ENCODE results near the gene DUSP6. TPM values are rescaled to one million over a fixed set of nuclear protein-coding genes. Genes with fewer than 3 reads are reported as not detected.

Gene DUSP6
- total and polyA plus RNA-seq, 9 of the 15 experiments (the other 6 are each of a cell fraction or from before 2014, with no cell fraction given): 0.04 to 0.60 (median 0.08) TPM; not detected in 2

DNA sequence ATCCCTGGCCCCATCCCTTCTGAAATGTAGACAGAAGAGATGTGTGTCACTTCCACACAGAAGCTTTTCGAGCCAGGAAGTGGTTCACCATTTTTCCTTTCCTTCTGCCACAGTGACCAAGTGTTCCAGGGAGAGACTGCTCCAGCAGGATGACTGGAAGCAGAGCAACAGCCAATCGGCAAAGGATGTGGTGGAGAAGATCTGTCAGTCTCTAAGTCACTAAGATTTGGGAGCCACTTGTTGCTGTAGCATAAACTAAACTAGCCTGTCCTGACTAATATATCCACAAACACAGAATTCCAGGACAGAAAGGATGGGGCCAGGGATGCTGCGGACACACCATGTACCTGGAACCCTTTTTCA is 42.9 kb downstream of the DUSP6 start:
- H3K4me1 ChIP-seq (replicated peaks in 1 of 2; ENCODE audit: control insufficient read depth in 2 of 2, insufficient read depth in 2 of 2, low read length in 2 of 2): no peaks in the 10 kb centered on the region; a peak in 1 of 5 replicates
- H3K4me2 ChIP-seq (ENCODE audit: insufficient read depth, low read length): no peak overlapping the region
- FAIRE-seq (no peak), ATAC-seq (no peak), DNase-seq (ENCODE audit: extremely low read depth in 1 of 4, low spot score in 3 of 4) (no peak)
- no peaks in the 10 kb centered on the region for H3K79me2 ChIP-seq (ENCODE audit: control insufficient read depth, insufficient read depth, low read length)
- no peaks in the 10 kb centered on the region for H3K36me3 ChIP-seq (ENCODE audit: control insufficient read depth, insufficient read depth, low read length)
- WGBS (ENCODE audit: insufficient coverage, low coverage, missing lambda C conversion rate): 0% methylated on average over 3 of the region's 3 CpGs
- no peak overlapping the region for H3K27ac ChIP-seq (ENCODE audit: extremely low read depth, low read depth, low read length)
- H3K9me3 ChIP-seq (replicated peaks; ENCODE audit: control insufficient read depth, insufficient read depth, low read depth, low read length): no peaks in the 10 kb centered on the region
- H3K9me1 ChIP-seq (ENCODE audit: control insufficient read depth, insufficient read depth, low read length): no peaks in the 10 kb centered on the region
- in situ Hi-C loops (cut with MboI) (no loop called here), intact Hi-C loops (cut with micrococcal nuclease) (no loop called here)
- no peak overlapping the region for H2AFZ ChIP-seq (ENCODE audit: low read depth, low read length)
- no peaks in the 10 kb centered on the region for H4K20me1 ChIP-seq (replicated peaks; ENCODE audit: control insufficient read depth, insufficient read depth, low read length)
- TF ChIP-seq EWSR1 (IDR thresholded peaks at IDR 0.05; ENCODE audit: borderline replicate concordance, low read depth, partially characterized antibody): no peak
- peak; percentile 47; the same call in 1 of the 2 replicates for TF ChIP-seq GABPA (tag; conservative IDR thresholded peaks at IDR 0.05; ENCODE audit: low read depth)
- ChIA-PET POLR2A (no interaction called here), CTCF (ENCODE audit: low intra/inter-chr PET ratio) (no interaction called here)
- H3K4me3 ChIP-seq: no peak overlapping the region
- H3K9ac ChIP-seq (ENCODE audit: insufficient read depth in 1 of 2, low read depth in 2 of 2, low read length in 2 of 2): no peak overlapping the region
- BruUV-seq (replicated peaks): no TSS peak
- no peaks in the 10 kb centered on the region for H3K27me3 ChIP-seq (ENCODE audit: control insufficient read depth in 2 of 2, insufficient read depth in 2 of 2, low read length in 2 of 2)

GRCh38 chr12:89307474-89308253 is 44.6 kb downstream of the DUSP6 start:
- in situ Hi-C loops (cut with MboI) (no loop called here), intact Hi-C loops (cut with micrococcal nuclease) (no loop called here)
- Histone ChIP-seq H3K4me1 (replicated peaks in 1 of 2; ENCODE audit: control insufficient read depth in 2 of 2, insufficient read depth in 2 of 2, low read length in 2 of 2) (no peaks in the 10 kb centered on the region), H3K27me3 (ENCODE audit: control insufficient read depth in 2 of 2, insufficient read depth in 2 of 2, low read length in 2 of 2) (no peaks in the 10 kb centered on the region), H3K4me2 (ENCODE audit: insufficient read depth, low read length) (peak overlapping the region; percentile 54), H3K79me2 (ENCODE audit: control insufficient read depth, insufficient read depth, low read length) (no peaks in the 10 kb centered on the region), H3K9me1 (ENCODE audit: control insufficient read depth, insufficient read depth, low read length) (no peaks in the 10 kb centered on the region), H3K9ac (ENCODE audit: insufficient read depth in 1 of 2, low read depth in 2 of 2, low read length in 2 of 2) (peak overlapping the region in 1 of 2 experiments; percentile 28; a peak in 1 of 4 replicates), H3K27ac (ENCODE audit: extremely low read depth, low read depth, low read length) (no peak overlapping the region), H2AFZ (ENCODE audit: low read depth, low read length) (peak overlapping the region; percentile 62), H3K36me3 (ENCODE audit: control insufficient read depth, insufficient read depth, low read length) (no peaks in the 10 kb centered on the region), H4K20me1 (replicated peaks; ENCODE audit: control insufficient read depth, insufficient read depth, low read length) (no peaks in the 10 kb centered on the region), H3K4me3 (no peak overlapping the region), H3K9me3 (replicated peaks; ENCODE audit: control insufficient read depth, insufficient read depth, low read depth, low read length) (no peaks in the 10 kb centered on the region)
- no peak for FAIRE-seq
- BruUV-seq (replicated peaks): no TSS peak
- WGBS (ENCODE audit: insufficient coverage, low coverage, missing lambda C conversion rate): 3% methylated on average over 9 of the region's 9 CpGs
- DNase-seq (ENCODE audit: extremely low read depth in 1 of 4, low spot score in 3 of 4): no peak
- CTCF ChIA-PET (ENCODE audit: low intra/inter-chr PET ratio): no interaction called here
- ATAC-seq: no peak
- POLR2A ChIA-PET: no interaction called here
- no peak for TF ChIP-seq GABPB2 (CRISPR knock-in tag; conservative IDR thresholded peaks at IDR 0.05)

Measured in K562 (cell line).